OCI-LY1 (cell line): Measurements from ENCODE around the gene TMEM11.

Experiments used
- EZH2 ChIP-seq: fragments of 200-600 bp; sonication (generic), shearing (Covaris generic); IDR thresholded peaks from 2 replicates; pipeline ENCODE4 v1.8.0; 2017; ENCODE audit warnings: borderline replicate concordance, mixed run types, mild to moderate bottlenecking, antibody characterized with exemption, low read length, moderate library complexity, mixed read lengths
- TF ChIP-seq, protein P1 (sequence below): fragments of 200-600 bp; sonication (generic), shearing (Covaris generic); IDR thresholded peaks from 2 replicates; pipeline ENCODE4 v1.5.1; 2017; ENCODE audit warnings: mild to moderate bottlenecking, antibody characterized with exemption, low read length, moderate library complexity, mixed read lengths

DNA sequence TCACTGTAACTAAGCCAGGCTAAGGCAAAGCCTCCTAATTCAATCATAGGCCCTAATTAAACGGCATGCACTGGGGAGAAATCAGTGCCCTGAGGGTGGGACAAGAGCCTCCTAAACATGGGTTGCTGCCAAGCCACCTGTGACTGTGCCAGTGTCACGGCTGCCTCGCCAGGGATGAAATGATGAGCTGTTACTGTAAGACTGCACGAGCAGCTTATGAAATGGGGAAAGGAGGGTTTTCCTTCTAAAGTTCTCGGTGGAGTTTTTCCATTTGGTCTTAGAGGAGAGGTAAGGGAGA lies 12.7 kb downstream of the TMEM11 start:
- TF ChIP-seq, protein P1, sequence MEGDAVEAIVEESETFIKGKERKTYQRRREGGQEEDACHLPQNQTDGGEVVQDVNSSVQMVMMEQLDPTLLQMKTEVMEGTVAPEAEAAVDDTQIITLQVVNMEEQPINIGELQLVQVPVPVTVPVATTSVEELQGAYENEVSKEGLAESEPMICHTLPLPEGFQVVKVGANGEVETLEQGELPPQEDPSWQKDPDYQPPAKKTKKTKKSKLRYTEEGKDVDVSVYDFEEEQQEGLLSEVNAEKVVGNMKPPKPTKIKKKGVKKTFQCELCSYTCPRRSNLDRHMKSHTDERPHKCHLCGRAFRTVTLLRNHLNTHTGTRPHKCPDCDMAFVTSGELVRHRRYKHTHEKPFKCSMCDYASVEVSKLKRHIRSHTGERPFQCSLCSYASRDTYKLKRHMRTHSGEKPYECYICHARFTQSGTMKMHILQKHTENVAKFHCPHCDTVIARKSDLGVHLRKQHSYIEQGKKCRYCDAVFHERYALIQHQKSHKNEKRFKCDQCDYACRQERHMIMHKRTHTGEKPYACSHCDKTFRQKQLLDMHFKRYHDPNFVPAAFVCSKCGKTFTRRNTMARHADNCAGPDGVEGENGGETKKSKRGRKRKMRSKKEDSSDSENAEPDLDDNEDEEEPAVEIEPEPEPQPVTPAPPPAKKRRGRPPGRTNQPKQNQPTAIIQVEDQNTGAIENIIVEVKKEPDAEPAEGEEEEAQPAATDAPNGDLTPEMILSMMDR, result no peak
- no peak for TF ChIP-seq EZH2
